GM19397 (cell line): ENCODE data around the gene DYNC1H1.

Experiments used
- ATAC-seq: cut with Tn5 transposase; IDR thresholded peaks from one replicate; pipeline ENCODE4 v1.9.1; 2021; ENCODE audit warnings: mild to moderate bottlenecking, moderate library complexity; ENCODE audit not compliant: unreplicated experiment

The DYNC1H1 gene

DNA sequence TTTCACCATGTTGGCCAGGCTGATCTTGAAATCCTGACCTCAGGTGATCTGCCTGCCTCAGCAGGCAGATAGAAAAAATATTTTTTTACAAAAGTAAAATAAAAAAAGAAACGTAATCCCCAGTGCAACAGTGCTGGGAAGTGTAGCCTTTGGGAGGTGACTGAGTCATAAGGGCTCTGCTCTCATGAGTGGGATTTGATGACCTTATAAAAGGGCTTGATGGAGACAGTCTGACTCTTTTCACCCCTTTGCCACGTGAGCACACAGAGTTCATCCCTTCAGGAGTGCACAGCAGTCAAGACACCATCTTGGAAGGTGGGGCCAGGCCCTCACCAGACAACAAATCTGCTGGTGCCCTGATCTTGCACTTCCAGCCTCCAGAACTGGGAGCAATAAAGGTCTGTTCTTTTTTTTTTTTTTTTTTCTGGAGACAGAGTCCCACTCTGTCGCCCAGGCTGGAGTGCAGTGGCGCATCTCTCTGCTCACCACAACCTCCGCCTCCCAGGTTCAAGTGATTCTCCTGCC is 24.7 kb upstream of the DYNC1H1 start:
- ATAC-seq, result no peak

DNA sequence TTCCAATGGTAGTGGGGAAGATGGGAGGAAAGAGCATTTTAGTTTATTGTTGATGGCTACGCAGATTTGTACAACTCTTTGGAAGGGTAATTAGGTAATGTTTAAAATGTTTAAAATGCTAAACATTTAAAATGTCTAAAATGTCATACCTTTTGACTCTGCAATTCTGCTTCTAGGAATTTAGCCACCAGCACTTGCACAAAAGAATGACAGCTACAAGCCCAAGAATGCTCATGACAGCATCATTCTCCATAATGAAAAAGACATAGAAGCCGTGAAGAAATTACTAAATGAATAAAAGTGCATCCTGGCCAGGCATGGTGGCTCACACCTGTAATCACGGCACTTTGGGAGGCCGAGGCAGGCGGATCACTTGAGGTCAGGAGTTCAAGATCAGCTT is 19.9 kb upstream of the DYNC1H1 start:
- ATAC-seq, result no peak

DNA sequence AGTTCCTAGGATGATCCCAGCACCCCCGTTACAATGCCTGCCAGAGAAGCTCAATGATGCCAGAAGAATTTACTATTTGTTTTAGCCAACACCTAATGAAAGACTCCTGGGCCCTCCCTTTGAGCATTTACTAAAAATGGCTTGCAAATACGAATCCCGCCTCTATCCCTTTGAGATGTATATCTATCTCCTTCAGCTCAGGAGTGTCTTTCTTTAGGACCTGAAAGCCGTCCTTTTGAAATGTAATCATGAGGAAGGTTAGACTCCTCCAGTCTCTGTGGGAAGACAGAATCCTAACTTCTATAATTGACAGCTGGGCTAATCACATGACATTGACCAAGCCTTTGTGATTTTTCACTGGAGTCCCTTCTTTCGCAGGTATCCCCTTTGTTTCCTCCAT is 19.2 kb upstream of the DYNC1H1 start:
- ATAC-seq, result no peak

GRCh38 chr14:101947577-101947903 is 16.8 kb upstream of the DYNC1H1 start:
- ATAC-seq, result peak; percentile 4

DNA sequence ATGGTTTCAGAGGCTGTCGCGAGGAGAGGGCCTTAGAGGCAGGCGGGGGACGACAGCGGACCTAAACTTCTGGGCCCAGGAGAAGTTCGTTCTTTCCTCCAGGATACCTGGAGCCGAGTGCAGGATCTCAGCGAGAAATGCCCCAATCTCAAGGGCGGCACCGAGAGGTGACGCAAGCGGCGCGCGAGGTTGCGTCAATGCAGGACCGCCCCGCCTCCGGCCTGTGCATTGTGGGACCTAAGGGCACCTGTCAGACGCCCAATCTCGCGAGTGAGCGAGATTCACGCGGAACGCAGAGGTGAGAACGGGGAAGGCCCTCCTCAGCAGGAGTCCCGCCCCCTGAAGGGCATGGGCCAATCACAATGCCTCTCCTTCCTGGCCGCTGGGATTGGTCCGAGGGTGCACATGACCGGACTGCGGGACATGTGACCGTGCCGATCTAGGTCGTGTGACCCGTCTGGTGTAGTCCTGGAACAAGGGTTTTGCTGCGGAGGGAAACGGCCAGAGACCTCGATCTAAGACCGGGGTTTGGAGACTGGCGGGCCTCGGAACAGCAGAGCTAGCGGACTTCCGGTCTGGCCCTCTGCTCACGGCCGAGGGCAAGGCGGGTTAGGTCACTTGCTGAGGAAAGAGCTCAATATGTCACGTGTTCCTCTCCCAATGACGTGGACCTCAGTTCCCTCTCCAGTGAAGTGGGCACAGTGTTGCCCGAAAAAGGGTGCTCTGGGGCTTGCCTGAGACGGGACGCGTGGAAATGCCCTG is 16.3 kb upstream of the DYNC1H1 start:
- ATAC-seq, result peak; percentile 98

DNA sequence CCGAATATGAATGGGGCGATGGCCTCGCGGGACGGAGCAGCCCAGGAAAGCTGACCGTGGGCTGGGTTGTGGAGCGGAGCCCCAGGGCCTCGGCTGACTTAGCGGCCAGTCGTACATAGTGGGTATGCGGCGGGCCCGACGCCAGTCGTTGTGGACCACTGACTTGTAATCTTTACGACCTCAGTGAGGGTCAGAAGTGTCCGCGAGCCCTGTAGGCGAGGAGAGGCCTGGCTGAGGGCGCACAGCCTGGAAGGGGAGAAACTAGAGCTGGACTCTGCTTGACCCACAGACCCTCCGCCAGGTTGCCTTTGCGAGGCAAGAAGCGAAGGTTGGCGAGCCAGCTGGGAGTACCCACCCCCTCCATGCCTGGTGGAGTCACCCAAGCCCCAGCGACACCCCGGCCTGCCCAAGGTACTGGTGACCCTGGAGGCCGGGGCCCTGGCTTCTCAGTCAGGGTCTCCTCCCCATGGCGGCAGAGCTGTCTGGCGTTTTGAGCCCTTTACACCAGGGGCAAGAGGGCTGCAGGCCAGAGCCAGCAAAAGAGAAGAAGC is 15.6 kb upstream of the DYNC1H1 start:
- peak; percentile 4 for ATAC-seq

GRCh38 chr14:101950100-101950499 is 14.3 kb upstream of the DYNC1H1 start:
- ATAC-seq, result no peak

DNA sequence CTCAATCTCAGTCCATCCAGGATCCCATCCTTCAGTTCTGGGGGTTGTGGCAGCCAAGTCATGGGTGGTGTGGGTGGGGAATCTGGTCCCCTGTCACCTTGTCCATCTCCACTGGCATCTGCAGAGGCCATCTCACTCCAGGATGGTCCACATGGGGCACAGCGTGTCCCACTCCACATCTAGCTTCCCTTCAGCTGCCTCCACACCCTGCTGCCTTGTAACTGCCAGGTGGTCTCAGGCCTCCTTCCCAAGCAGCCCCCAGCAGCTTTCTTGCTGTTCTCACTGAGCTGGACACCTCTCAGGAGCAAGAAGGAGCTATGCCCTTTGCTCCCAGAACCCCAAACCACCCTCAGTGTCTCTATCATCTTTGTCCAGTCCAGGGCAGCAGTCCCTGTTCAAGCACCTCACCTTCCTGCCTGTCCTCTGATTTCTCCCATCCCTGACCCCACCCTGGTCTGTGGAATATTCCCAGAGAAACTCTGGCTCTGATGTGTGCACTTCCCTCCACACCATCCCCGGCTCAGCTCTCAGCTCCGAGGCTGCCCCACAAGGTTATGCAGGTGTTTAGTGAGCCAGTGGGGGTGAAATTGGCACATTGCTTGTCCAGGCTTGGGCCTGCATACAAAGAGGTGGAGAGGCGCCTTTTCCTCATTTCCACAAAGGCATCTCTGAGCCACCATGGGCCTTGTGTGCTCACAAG is 13.7 kb upstream of the DYNC1H1 start:
- no peak for ATAC-seq

DNA sequence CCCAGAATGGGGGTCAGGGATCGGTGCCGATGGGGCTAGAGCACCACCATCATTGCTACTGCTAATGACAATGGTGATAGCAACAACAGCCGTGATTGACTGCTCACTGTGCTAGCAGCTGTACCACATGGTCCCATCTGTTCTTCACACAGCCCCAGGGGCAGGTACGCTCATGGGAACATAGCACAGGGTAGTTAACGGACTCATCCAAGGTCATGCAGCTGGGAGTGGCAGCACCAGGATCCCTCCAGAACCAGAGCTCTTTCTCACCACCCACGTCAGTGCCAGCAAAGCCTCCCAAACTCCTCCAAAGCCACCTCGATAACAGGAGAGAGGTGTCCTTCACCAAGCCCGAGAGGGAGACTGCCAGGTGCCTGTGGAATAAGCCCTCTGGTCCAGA is 11.2 kb upstream of the DYNC1H1 start:
- ATAC-seq, result no peak

DNA sequence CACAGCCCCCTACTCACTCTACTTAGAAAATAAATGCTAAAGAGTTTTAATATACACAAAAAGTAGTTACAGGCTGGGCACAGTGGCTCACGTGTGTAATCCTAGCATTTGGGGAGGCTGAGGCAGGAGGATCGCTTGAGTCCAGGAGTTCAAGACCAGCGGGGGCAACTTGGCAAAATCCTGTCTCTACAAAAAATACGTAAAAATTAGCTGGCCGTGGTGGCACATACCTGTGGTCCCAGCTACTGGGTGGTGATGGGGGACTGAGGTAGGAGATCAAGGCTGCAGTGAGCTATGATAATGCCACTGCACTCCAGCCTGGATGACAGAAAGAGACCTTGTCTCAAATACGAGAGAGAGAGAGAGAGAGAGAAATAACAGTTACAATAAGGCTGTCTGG is 9.9 kb upstream of the DYNC1H1 start:
- no peak for ATAC-seq

GRCh38 chr14:101955695-101956161 is 8.6 kb upstream of the DYNC1H1 start:
- no peak for ATAC-seq

- ATAC-seq, result no peak
These were observed 8.0 kb upstream of the DYNC1H1 start for GRCh38 chr14:101956179-101956885.

DNA sequence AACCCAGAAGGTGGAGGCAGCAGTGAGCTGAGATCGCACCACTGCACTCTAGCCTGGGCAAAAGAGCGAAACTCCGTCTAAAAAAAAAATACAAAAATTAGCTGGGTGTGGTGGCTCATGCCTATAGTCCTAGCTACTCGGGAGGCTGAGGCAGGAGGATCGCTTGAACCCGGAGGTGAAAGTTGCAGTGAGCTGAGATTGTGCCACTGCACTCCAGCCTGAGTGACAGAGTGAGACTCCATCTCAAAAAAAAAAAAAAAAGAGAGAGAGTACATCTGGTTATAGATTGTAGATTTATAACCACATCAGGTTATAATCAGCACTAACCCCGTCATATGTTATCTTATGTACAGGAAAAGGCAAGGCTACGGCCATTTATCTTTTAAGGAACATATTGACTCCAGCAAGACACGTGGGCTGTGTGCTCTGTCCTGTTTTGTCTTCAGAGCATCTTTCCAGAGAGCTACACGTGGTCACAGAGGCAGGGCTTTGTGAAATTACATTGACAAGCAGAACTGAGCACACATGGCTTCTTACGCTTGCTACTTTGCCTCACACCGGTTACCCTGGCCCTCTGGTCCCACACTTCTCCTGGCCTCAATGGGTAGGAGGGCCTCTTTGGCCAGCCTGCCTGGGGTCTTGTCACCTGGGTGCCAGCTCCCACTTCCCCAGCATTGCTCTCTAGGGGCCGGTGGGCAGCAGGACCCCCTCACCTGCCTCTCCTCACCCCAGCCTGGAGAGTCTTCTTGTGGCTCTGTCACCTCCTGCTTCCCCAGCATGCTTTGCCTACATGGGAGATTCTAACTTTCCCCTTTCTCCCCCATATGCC is 6.8 kb upstream of the DYNC1H1 start:
- no peak for ATAC-seq

GRCh38 chr14:101958418-101959180 is 5.8 kb upstream of the DYNC1H1 start:
- no peak for ATAC-seq

DNA sequence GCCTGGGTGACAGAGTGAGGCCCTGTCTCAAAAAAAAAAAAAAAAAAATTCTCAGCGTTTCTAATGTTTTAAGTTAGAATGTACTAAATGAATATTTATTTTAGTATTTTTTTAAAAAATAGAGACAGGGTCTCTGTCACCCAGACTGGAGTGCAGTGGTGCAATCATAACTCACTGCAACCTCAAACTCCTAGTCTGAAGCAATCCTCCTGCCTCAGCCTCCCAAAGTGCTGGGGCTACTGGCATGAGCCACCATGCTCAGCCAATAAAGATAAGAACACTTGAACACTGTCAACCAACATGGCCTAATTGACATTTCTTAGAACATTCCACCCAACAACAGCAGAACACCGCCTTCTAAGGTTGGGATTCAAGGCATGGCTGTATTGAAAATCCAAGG is 5.1 kb upstream of the DYNC1H1 start:
- no peak for ATAC-seq

DNA sequence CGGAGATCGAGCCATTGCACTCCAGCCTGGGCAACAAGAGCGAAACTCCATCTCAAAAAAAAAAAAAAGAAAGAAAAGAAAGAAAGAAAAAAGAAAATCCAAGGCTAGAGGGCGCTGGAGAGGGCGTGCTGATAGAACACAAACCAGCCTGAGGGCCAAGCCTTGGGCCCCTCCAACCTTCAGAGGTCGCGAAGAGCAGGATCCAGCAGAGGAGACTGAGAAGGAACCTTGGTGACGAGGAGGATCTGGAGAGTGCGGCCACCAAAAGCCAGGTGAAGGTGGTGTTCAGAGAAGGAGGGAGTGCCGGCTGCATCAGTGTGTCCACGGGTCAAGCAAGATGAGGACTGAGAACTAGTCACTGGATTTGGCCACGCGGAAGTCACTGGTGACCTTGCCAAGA is 4.1 kb upstream of the DYNC1H1 start:
- no peak for ATAC-seq

DNA sequence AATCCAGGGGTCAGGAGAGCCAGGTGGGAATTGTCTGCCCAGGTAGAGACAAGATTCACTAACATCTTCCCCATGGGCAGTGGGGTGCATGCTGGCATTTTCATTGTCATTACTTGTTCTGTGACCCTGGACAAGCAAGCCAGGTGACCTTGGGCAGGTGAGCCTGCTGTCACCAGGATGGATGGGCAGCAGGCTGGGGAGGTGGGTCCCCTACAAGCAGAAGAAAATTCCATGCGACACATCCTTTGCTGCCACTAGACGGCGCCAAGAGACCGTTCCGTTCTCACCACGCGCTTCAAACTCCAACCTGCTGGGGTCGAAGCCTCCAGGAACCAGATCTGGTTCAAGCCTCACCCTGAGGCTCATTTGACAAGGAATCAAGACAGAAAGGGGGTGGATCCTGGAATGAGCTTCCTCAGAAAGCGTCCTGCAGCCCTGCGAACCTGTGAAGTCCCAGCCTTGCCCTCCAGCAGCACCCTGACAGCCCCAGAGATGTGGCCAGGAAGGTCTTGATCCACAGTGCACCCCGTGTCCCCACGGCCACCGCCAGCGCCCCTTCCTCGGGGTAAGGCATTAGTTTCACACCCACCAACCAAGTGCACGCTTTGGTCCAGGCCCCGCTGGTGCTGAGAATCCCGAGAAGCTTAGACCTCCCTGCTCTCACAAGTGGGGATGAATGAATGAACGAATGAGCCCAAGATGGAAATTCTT is 3.2 kb upstream of the DYNC1H1 start:
- ATAC-seq, result no peak

DNA sequence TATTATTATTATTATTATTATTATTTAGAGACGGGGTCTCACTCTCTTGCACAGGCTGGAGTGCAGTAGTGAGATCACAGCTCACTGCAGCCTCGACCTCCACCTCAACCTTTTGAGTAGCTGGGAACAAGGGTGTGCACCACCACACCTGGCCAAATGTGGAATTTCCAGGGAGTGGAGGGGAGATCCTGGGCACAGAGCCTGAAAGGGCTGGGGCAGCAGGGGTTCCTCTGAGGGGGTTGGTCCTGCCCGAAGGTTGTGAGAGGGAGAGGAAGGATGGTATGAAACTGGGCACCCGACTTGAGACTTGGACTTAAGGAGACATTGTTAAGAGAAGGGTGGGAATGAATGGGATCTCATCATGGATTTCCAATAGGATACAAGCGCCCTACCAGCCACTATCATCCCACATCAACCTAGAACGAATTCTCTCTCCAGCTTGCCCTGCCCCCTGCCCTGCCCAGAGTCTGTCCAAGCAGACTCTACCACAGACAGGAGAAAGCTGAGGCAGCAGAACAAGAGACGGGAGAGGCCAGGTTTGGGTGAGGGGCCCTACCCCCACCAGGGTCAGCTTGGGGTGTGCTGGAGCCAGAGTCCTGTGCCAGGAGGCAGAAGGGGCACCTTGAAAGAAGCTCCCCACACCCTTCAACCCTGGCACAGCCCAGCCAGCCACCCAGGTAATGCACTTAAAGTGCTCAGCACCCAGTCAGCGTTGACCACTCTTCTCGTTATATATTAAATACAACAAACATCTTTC is 2.4 kb upstream of the DYNC1H1 start:
- no peak for ATAC-seq

- ATAC-seq, result no peak
These were observed 1.9 kb upstream of the DYNC1H1 start for GRCh38 chr14:101962503-101962874.
